ENCODE results near the gene GNAI3.

Gene GNAI3

DNA sequence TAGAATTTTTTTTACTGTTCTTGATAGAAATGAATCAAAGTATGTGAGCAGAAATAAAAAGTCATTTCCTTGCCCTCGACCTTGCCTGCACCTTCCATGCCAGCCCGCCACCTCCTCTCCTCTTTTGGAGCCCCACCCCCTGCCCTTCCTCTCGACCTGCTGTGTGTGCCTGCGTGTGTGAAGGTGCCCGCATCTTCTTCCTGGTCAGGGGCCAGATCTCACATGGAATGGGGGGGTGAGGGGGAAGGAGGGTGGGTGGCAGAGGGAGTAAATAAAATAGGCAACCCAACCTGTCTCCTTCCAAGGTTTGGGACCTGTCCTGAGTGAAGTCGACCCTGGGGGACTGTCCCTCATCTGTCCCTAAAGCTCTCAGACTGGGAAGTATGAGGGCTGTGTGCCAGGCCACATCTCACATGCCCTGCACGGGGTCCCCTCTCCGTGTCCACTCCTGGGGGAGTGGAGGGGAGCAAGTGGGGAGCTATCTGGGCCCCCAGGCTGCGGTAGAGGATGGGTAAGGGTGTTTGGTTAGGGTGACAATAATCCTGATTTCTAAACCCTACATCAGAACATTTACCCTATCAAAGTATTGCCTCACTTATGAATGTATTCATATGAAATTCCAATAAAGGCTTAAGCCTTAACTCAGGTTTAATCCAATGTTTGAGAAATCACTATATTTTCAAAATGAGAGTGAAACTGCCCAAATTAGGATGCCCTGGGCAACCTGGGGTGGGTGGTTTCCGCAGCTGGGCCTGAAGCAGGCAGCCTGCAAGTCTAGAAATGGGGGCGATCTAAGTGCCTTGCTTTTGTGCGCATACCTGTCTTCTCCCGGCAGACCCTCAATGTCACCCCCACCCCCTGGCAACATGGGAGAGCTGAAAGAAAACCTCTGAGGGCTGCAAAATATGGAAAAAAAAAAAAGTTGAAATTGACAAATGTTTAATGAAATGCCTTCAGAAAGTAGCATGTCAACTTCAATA, 86.6 kb downstream of the GNAI3 start:
- no peak for DNase-seq (ENCODE audit: low read depth in 2 of 3, low spot score in 2 of 3)

GRCh38 chr1:109635862-109636200, 87.4 kb downstream of the GNAI3 start:
- no peak for DNase-seq (ENCODE audit: low read depth in 2 of 3, low spot score in 2 of 3)

GRCh38 chr1:109636201-109636952, 88.0 kb downstream of the GNAI3 start:
- DNase-seq (ENCODE audit: low read depth in 2 of 3, low spot score in 2 of 3): no peak

GRCh38 chr1:109637446-109637845, 89.0 kb downstream of the GNAI3 start:
- no peak for DNase-seq (ENCODE audit: low read depth in 2 of 3, low spot score in 2 of 3)

DNA sequence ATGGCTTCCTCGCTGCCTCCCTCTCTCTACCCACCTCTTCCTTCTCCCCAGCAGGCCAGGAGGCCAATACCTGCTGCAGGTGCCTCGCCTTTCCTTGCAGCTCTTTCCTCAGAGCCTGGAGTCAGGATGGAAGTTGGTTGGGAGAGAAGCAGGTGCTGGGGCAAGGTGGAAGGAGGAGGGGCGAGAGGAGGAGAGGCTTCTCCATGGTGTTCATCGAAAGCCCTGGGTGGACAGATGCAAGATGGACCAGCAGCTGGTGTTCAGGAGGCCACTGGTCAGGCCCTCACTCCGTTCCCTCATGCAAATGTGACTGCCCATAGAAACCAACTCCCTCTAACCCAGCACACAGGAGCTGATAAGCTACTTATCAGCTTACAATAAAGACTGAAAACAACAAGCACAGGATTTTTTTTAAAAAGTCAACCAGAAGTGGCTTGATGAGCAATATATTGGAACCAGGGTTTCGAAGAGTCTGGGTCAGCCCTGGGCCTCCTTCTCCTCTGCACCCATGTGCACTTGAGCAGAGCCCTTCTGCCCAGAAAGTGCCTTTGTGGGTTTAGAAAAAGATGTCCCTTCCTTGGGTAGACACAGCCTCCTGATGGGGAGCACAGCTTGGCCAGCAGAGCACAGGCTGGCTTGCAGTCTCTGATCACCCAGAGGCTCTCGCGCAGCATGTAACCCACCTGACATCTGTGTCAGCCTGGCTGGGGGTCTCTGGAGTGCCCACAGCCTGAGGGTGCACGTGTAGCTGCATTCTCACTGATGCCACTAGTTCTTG, 90.8 kb downstream of the GNAI3 start:
- DNase-seq (ENCODE audit: low read depth in 2 of 3, low spot score in 2 of 3): no peak

DNA sequence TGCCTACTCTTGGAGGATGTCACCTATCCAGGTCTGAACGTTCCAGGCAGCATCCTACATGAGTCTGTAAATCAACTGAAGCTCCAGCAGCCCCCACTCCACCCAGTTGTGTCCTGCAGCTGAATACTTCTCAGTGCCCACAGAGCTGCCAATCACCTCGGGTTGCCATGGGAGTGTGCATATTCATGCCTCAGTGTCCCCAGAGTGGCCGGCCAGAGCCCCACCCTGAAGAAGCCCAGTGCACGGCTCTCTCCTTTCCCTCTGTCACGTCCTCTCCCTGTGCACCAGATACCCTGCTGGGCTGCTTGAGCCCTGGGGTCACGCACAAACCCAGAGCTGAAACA, 91.4 kb downstream of the GNAI3 start:
- DNase-seq (ENCODE audit: low read depth in 2 of 3, low spot score in 2 of 3): no peak

GRCh38 chr1:109640285-109640865, 92.0 kb downstream of the GNAI3 start:
- DNase-seq (ENCODE audit: low read depth in 2 of 3, low spot score in 2 of 3): peak; percentile 63 to 100 (median 98)

- DNase-seq (ENCODE audit: low read depth in 2 of 3, low spot score in 2 of 3): no peak
These were observed 92.8 kb downstream of the GNAI3 start for GRCh38 chr1:109641078-109641740.

- no peak for DNase-seq (ENCODE audit: low read depth in 2 of 3, low spot score in 2 of 3)
These were observed 93.4 kb downstream of the GNAI3 start for GRCh38 chr1:109641861-109642260.

DNA sequence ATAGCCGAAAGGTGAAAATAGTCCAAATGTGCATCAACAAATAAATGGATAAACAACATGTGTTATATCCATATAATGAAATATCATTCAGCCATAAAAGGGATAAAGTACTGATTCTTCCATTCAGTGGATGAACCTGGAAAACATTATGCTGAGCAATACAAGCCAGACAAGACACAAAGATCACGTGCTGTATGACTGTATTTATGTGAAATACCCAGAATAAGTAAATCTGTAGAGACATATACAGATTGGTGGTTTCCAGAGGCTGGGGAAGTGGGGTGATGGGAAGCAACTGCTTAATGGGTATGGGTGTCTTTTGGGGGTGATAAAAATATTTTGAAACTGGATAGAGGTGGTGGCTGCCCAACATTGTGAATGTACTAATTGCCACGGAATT, 94.2 kb downstream of the GNAI3 start:
- no peak for DNase-seq (ENCODE audit: low read depth in 2 of 3, low spot score in 2 of 3)

- peak; percentile 76 to 91 (median 90) for DNase-seq (ENCODE audit: low read depth in 2 of 3, low spot score in 2 of 3)
These were observed 95.2 kb downstream of the GNAI3 start for GRCh38 chr1:109643385-109644230.

DNA sequence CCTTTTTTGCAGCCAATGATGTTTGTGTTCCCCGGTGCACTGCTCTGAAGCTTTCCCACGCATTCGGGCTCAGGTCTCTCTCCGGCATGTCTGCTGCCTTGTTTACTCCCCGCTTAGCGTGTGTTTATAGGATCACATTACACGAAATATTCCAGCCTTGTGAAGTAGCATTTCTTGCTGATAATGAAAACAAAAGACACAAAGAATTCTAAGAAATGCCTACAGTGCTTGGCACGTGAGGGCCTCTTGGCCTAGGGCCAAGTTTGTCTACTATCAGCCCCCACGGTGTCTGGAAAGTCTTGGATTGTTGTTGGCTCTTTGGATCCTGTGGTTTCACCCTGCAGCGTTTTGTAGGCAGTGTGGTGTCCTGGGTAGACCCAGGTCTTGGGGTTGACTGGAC, 96.3 kb downstream of the GNAI3 start:
- no peak for DNase-seq (ENCODE audit: low read depth in 2 of 3, low spot score in 2 of 3)

GRCh38 chr1:109649491-109649914, 101.1 kb downstream of the GNAI3 start:
- DNase-seq (ENCODE audit: low read depth in 2 of 3, low spot score in 2 of 3): no peak

- DNase-seq (ENCODE audit: low read depth in 2 of 3, low spot score in 2 of 3): no peak
These were observed 102.2 kb downstream of the GNAI3 start for GRCh38 chr1:109650609-109651008.

DNA sequence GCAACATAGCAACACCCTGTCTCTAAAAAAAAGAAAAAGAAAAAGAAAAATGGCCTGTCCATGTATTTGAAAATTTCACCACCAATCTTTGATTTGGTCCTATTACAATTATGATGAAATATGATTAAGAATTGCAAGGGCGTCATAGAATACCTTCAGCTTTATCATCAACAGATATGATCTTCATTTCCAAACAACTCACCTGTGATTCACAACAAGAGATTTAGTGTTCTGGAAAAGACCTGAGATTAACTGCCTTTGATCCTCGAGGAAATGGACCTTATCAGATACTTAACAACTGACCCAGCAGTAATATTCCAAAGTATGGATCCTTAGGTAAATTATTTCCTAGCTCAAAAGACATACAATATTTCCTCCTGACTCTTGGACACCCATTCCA, 104.0 kb downstream of the GNAI3 start:
- no peak for DNase-seq (ENCODE audit: low read depth in 2 of 3, low spot score in 2 of 3)

- DNase-seq (ENCODE audit: low read depth in 2 of 3, low spot score in 2 of 3): no peak
These were observed 104.9 kb downstream of the GNAI3 start for GRCh38 chr1:109653306-109653705.

DNA sequence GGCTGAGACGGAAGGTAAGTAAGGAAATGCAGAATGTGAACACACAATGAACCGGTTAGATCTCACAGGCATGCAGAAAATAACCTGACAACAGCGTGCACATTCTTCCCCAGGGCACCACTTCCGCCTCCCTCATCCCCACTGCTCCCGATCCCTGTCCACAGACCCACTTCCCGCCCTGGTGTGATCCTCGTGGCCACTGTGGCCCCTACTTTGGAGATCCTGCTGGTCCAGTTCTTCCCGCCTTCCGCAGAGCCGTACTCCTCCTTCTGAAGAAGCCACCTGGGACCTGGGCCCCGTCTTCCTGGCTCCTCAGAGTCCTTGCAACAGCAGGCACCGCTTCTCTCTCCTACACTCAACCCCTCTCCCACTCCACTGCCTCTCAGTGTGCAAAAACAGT, 106.1 kb downstream of the GNAI3 start:
- no peak for DNase-seq (ENCODE audit: low read depth in 2 of 3, low spot score in 2 of 3)

GRCh38 chr1:109655615-109656519, 107.5 kb downstream of the GNAI3 start, which contains the start of gene GSTM4:
Gene GSTM4, plus strand, starts transcription at chr1:109656099. Its CDS starts 291 bp downstream, at chr1:109656390.
- peak; percentile 42 to 53 (median 51) for DNase-seq (ENCODE audit: low read depth in 2 of 3, low spot score in 2 of 3)

GRCh38 chr1:109657395-109657794, 109.0 kb downstream of the GNAI3 start:
- DNase-seq (ENCODE audit: low read depth in 2 of 3, low spot score in 2 of 3): no peak
